Smooth muscle cell of the umbilical artery (primary cell): ENCODE data around the gene RDH14. TPM values are rescaled to one million over a fixed set of nuclear protein-coding genes. Genes with fewer than 3 reads are reported as not detected.

Experiments used
- total RNA-seq: library from RNA; depleted of rRNA; stranded (reverse); fragments of >200 nt; gene quantifications from 2 replicates; pipeline ENCODE4 v1.2.3, GENCODE V29; 2014

Gene RDH14
- 21.7 and 22.5 TPM in 2 replicates for total RNA-seq

DNA sequence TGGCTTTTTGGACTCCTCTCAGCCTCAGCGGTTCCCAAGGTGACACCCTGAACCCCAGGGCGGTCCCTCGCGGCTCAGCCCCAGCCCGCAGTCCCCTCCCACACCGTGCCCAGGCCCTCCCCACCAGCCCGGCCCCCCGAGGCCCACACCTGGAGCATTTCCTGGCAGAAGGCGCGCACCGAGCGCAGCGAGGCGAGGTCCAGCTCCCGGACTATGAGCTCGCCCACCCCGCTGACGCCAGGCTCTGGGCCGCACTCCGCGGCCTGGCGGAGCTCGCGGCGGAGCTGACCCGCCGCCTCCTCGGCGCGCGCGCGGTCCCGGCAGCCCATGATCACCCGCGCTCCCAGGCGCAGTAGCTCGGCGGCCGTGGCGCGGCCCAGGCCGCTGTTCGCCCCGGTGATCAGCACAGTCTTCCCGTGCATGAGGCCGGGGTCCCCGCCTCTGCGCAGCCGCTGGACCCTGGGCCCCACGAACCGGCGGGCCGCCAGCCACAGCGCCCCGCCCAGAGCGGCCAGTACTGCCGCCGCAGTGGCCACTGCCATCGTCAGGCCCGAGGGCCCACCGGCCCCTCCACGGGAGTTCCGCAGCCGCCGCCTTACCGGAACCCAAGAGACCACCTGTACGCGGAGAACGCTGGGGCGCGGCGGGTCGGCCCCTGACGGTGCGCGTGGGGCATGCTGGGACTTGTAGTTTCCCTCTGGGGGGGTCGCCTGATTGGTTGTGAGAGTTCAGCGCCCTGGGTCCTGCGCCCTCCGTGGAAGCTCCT lies at the start of gene RDH14:
Gene RDH14, minus strand, starts transcription at position 623 of the 766 bp plus-strand sequence. Its CDS starts 81 bp downstream, at position 542.

DNA sequence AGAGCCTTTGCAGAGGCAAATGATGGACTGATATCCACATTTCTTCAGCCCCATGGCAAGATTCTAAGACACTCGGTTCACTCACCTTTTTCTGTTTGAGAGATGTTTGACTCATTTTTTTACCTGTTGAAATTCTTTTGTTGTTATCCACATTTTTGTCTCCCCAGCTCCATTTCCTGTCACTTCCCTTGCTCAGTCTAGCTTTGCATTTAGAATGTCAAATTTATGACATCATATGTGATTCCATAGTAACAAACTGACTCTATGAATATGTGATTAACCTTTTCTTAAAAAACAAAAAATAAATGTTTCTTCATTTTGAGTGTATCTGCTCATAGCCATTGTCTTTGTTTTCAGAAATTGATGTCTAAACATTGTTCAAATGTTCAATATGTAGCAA lies 28.9 kb upstream of the RDH14 start, which contains the start of gene NT5C1B:
Gene NT5C1B, minus strand, starts transcription at position 216 of the 400 bp plus-strand sequence. Its CDS starts 101 bp downstream, at position 115.

Other genes with a start within 250 kb of the RDH14 start
- gene NT5C1B, start 28.9 kb upstream of the RDH14 start, total RNA-seq: not detected in 2 replicates